ENCODE results near the gene COL4A5. TPM values are rescaled to one million over a fixed set of nuclear protein-coding genes. Genes with fewer than 3 reads are reported as not detected.

The COL4A5 gene
- total RNA-seq, 1 experiment from 2014 or later: 29.4 TPM

DNA sequence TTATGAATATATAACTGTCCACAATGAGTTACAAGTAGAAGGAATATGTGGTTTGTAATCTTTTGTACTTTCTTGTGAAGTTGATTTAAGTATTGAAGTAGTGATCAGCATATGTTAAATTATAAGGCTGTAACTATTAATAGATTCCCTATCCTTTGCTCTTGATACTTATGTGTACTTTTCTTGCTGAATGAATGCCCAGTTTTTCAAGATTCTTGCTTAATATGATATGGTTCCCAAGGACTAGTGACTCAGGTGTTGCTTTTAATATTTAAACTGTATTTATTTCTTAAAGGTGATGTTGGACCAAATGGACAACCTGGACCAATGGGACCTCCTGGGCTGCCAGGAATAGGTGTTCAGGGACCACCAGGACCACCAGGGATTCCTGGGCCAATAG is 175.0 kb downstream of the COL4A5 start:
- Histone ChIP-seq H3K4me1 (ENCODE audit: control insufficient read depth in 1 of 2, insufficient read depth in 2 of 2, low read length in 2 of 2) (no peaks in the 10 kb centered on the region), H3K4me3 (replicated peaks in 1 of 2; ENCODE audit: low read depth in 1 of 2, low read length in 2 of 2) (no peak overlapping the region), H3K9me3 (ENCODE audit: control insufficient read depth in 1 of 2, insufficient read depth in 1 of 2, low read depth in 1 of 2, low read length in 2 of 2) (no peaks in the 10 kb centered on the region), H4K20me1 (ENCODE audit: insufficient read depth) (no peaks in the 10 kb centered on the region), H3K27ac (ENCODE audit: low read depth, low read length) (no peak overlapping the region), H2AFZ (ENCODE audit: low read depth, low read length, poor library complexity, severe bottlenecking) (no peak overlapping the region), H3K9ac (ENCODE audit: low read length) (no peak overlapping the region), H3K79me2 (ENCODE audit: insufficient read depth, low read length) (no peaks in the 10 kb centered on the region), H3K9me2 (ENCODE audit: insufficient read depth) (no peaks in the 10 kb centered on the region), H3K4me2 (ENCODE audit: low read length) (no peak overlapping the region), H3K27me3 (ENCODE audit: insufficient read depth, low read length) (no peaks in the 10 kb centered on the region), H3K36me3 (ENCODE audit: control insufficient read depth in 1 of 2, insufficient read depth in 2 of 2, low read length in 2 of 2) (no peaks in the 10 kb centered on the region)
- ChIA-PET CTCF (no interaction called here), RAD21 (ENCODE audit: low non-redundant PET in 1 of 2, low total read pairs in 2 of 2, uncharacterized antibody in 2 of 2, unreplicated experiment in 2 of 2) (no interaction called here), POLR2A (no interaction called here)
- no peak for TF ChIP-seq RAD21 (IDR thresholded peaks at IDR 0.05; ENCODE audit: low read depth)
- no peak for TF ChIP-seq SP1 (IDR thresholded peaks at IDR 0.05; ENCODE audit: low read depth)
- TF ChIP-seq EZH2phosphoT487 (IDR thresholded peaks at IDR 0.05; ENCODE audit: borderline replicate concordance): no peak
- intact Hi-C loops (cut with micrococcal nuclease): no loop called here
- ATAC-seq (no peak), DNase-seq (ENCODE audit: low read depth, low spot score) (no peak)
- BruUV-seq (replicated peaks): no TSS peak

DNA sequence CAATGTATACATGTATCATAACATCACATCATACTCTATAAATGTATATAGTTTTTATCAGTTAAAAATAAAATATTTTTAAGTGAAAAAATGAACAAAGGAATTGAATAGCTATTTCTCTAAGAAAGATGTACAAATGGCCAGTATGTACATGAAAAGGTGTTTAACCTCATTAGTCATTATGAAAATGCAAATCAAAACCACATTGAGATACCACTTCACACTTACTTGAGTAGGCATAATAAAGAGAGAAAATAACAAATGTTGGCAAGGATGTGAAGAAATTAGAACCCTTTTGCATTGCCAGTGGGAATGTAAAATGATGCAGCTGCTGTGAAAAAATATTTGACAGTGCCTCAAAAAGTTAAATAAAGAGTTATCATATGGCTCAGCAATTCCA is 201.2 kb downstream of the COL4A5 start:
- no peaks in the 10 kb centered on the region for H3K79me2 ChIP-seq (ENCODE audit: insufficient read depth, low read length)
- DNase-seq (ENCODE audit: low read depth, low spot score): no peak
- H3K4me2 ChIP-seq (ENCODE audit: low read length): no peak overlapping the region
- no TSS peak for BruUV-seq (replicated peaks)
- H3K36me3 ChIP-seq (ENCODE audit: control insufficient read depth in 1 of 2, insufficient read depth in 2 of 2, low read length in 2 of 2): no peaks in the 10 kb centered on the region
- H4K20me1 ChIP-seq (ENCODE audit: insufficient read depth): no peaks in the 10 kb centered on the region
- H3K9me3 ChIP-seq (ENCODE audit: control insufficient read depth in 1 of 2, insufficient read depth in 1 of 2, low read depth in 1 of 2, low read length in 2 of 2): no peaks in the 10 kb centered on the region
- ChIA-PET POLR2A (no interaction called here), RAD21 (ENCODE audit: low non-redundant PET in 1 of 2, low total read pairs in 2 of 2, uncharacterized antibody in 2 of 2, unreplicated experiment in 2 of 2) (no interaction called here), CTCF (no interaction called here)
- no peak for ATAC-seq
- H3K9me2 ChIP-seq (ENCODE audit: insufficient read depth): no peaks in the 10 kb centered on the region
- no peaks in the 10 kb centered on the region for H3K27me3 ChIP-seq (ENCODE audit: insufficient read depth, low read length)
- no peak overlapping the region for H3K9ac ChIP-seq (ENCODE audit: low read length)
- H3K27ac ChIP-seq (ENCODE audit: low read depth, low read length): no peak overlapping the region
- no peak overlapping the region for H3K4me3 ChIP-seq (replicated peaks in 1 of 2; ENCODE audit: low read depth in 1 of 2, low read length in 2 of 2)
- no peaks in the 10 kb centered on the region for H3K4me1 ChIP-seq (ENCODE audit: control insufficient read depth in 1 of 2, insufficient read depth in 2 of 2, low read length in 2 of 2)
- no peak overlapping the region for H2AFZ ChIP-seq (ENCODE audit: low read depth, low read length, poor library complexity, severe bottlenecking)
- intact Hi-C loops (cut with micrococcal nuclease): no loop called here
- no peak for TF ChIP-seq ELF1 (IDR thresholded peaks at IDR 0.05; ENCODE audit: borderline replicate concordance, low read depth)
- no peak for TF ChIP-seq CEBPB (IDR thresholded peaks at IDR 0.05; ENCODE audit: low read depth)
- no peak for TF ChIP-seq JUND (IDR thresholded peaks at IDR 0.05)
- TF ChIP-seq TCF7L2 (IDR thresholded peaks at IDR 0.05; ENCODE audit: borderline replicate concordance, extremely low read depth, insufficient read depth, insufficient read length): no peak
- TF ChIP-seq, protein P1, sequence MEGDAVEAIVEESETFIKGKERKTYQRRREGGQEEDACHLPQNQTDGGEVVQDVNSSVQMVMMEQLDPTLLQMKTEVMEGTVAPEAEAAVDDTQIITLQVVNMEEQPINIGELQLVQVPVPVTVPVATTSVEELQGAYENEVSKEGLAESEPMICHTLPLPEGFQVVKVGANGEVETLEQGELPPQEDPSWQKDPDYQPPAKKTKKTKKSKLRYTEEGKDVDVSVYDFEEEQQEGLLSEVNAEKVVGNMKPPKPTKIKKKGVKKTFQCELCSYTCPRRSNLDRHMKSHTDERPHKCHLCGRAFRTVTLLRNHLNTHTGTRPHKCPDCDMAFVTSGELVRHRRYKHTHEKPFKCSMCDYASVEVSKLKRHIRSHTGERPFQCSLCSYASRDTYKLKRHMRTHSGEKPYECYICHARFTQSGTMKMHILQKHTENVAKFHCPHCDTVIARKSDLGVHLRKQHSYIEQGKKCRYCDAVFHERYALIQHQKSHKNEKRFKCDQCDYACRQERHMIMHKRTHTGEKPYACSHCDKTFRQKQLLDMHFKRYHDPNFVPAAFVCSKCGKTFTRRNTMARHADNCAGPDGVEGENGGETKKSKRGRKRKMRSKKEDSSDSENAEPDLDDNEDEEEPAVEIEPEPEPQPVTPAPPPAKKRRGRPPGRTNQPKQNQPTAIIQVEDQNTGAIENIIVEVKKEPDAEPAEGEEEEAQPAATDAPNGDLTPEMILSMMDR (IDR thresholded peaks at IDR 0.05 in 2 of 3, conservative IDR thresholded peaks at IDR 0.05 in 1 of 3; ENCODE audit: borderline replicate concordance in 1 of 3, insufficient read depth in 1 of 3, low read depth in 2 of 3, low read length in 2 of 3): no peak
- no peak for TF ChIP-seq SRF (IDR thresholded peaks at IDR 0.05; ENCODE audit: low read depth)
- TF ChIP-seq EGR1 (IDR thresholded peaks at IDR 0.05; ENCODE audit: low read depth): no peak
- no peak for TF ChIP-seq YY1 (IDR thresholded peaks at IDR 0.05; ENCODE audit: extremely low read depth, insufficient replicate concordance, low read depth, low read length)
- TF ChIP-seq, protein P2, sequence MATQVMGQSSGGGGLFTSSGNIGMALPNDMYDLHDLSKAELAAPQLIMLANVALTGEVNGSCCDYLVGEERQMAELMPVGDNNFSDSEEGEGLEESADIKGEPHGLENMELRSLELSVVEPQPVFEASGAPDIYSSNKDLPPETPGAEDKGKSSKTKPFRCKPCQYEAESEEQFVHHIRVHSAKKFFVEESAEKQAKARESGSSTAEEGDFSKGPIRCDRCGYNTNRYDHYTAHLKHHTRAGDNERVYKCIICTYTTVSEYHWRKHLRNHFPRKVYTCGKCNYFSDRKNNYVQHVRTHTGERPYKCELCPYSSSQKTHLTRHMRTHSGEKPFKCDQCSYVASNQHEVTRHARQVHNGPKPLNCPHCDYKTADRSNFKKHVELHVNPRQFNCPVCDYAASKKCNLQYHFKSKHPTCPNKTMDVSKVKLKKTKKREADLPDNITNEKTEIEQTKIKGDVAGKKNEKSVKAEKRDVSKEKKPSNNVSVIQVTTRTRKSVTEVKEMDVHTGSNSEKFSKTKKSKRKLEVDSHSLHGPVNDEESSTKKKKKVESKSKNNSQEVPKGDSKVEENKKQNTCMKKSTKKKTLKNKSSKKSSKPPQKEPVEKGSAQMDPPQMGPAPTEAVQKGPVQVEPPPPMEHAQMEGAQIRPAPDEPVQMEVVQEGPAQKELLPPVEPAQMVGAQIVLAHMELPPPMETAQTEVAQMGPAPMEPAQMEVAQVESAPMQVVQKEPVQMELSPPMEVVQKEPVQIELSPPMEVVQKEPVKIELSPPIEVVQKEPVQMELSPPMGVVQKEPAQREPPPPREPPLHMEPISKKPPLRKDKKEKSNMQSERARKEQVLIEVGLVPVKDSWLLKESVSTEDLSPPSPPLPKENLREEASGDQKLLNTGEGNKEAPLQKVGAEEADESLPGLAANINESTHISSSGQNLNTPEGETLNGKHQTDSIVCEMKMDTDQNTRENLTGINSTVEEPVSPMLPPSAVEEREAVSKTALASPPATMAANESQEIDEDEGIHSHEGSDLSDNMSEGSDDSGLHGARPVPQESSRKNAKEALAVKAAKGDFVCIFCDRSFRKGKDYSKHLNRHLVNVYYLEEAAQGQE (IDR thresholded peaks at IDR 0.05; ENCODE audit: low read depth): no peak
- TF ChIP-seq SP1 (IDR thresholded peaks at IDR 0.05; ENCODE audit: low read depth): no peak
- TF ChIP-seq ZFX (IDR thresholded peaks at IDR 0.05): no peak
- TF ChIP-seq CBX3 (IDR thresholded peaks at IDR 0.05; ENCODE audit: low read depth): no peak
- TF ChIP-seq, protein P3, sequence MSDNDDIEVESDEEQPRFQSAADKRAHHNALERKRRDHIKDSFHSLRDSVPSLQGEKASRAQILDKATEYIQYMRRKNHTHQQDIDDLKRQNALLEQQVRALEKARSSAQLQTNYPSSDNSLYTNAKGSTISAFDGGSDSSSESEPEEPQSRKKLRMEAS (IDR thresholded peaks at IDR 0.05): no peak
- no peak for TF ChIP-seq ZNF274 (IDR thresholded peaks at IDR 0.05; ENCODE audit: low read depth, low read length)
- TF ChIP-seq EZH2 (IDR thresholded peaks at IDR 0.05): no peak
- TF ChIP-seq SIN3A (IDR thresholded peaks at IDR 0.05; ENCODE audit: low read depth): no peak
- TF ChIP-seq POLR2AphosphoS5 (IDR thresholded peaks at IDR 0.05; ENCODE audit: low read depth, low read length): no peak
